KMS-11 (cell line): ENCODE data around the gene SPINK8.

Experiments used
- H2AFZ ChIP-seq: fragments of 200-600 bp; sonication (generic); 2 replicates; pipeline ENCODE4 v1.6.1; 2016; ENCODE audit warnings: antibody characterized with exemption, mixed run types, low read depth
- H3K27ac ChIP-seq: fragments of 200-600 bp; sonication (generic); 2 replicates; pipeline ENCODE4 v1.6.1; 2016; ENCODE audit warnings: mild to moderate bottlenecking, mixed run types
- H3K27me3 ChIP-seq: fragments of 200-600 bp; sonication (generic); 2 replicates; pipeline ENCODE4 v1.6.1; 2017; ENCODE audit warnings: mild to moderate bottlenecking, low read depth, mixed run types, moderate library complexity; ENCODE audit not compliant: insufficient read depth
- H3K36me3 ChIP-seq: fragments of 200-600 bp; sonication (generic); 2 replicates; pipeline ENCODE4 v1.6.1; 2017; ENCODE audit warnings: mild to moderate bottlenecking, mixed run types; ENCODE audit not compliant: insufficient read depth
- H3K4me1 ChIP-seq: fragments of 200-600 bp; sonication (generic); 2 replicates; pipeline ENCODE4 v1.6.1; 2016; ENCODE audit warnings: mild to moderate bottlenecking, low read depth, mixed run types; ENCODE audit not compliant: poor library complexity, severe bottlenecking
- H3K4me2 ChIP-seq: fragments of 200-600 bp; sonication (generic); 2 replicates; pipeline ENCODE4 v1.7.0; 2016; ENCODE audit warnings: mild to moderate bottlenecking, mixed run types
- H3K4me3 ChIP-seq: fragments of 200-600 bp; sonication (generic); IDR thresholded peaks from 2 replicates; pipeline ENCODE4 v1.6.1; 2017; ENCODE audit warnings: low read depth, low read length, mixed read lengths; ENCODE audit not compliant: insufficient read depth
- H3K79me2 ChIP-seq: fragments of 200-600 bp; sonication (generic); 2 replicates; pipeline ENCODE4 v1.6.1; 2016; ENCODE audit warnings: low read depth, mixed run types; ENCODE audit not compliant: insufficient read depth
- H3K9ac ChIP-seq: fragments of 200-600 bp; sonication (generic); 2 replicates; pipeline ENCODE4 v1.6.1; 2016; ENCODE audit warnings: mild to moderate bottlenecking, mixed run types
- H4K20me1 ChIP-seq: fragments of 200-600 bp; sonication (generic); 2 replicates; pipeline ENCODE4 v1.6.1; 2016; ENCODE audit warnings: mild to moderate bottlenecking, mixed run types; ENCODE audit not compliant: insufficient read depth
- CTCF ChIP-seq: fragments of 200-600 bp; sonication (generic); conservative IDR thresholded peaks from 2 replicates; pipeline ENCODE4 v1.6.1; 2017; ENCODE audit warnings: low read depth, mild to moderate bottlenecking, antibody characterized with exemption, low read length, moderate library complexity, mixed read lengths

The SPINK8 gene

GRCh38 chr3:48301800-48302166 is 31.7 kb downstream of the SPINK8 start:
- peak overlapping the region; percentile 94 for H2AFZ ChIP-seq
- H3K4me2 ChIP-seq = peak overlapping the region; percentile 62
- peaks cover 5% of the 10 kb centered on the region for H3K4me1 ChIP-seq
- no peak for TF ChIP-seq CTCF
- no peaks in the 10 kb centered on the region for H3K27me3 ChIP-seq
- H3K79me2 ChIP-seq = peaks cover 3% of the 10 kb centered on the region; the same call in 1 of the 2 replicates
- H3K27ac ChIP-seq = peak overlapping the region; percentile 84
- H3K36me3 ChIP-seq = no peaks in the 10 kb centered on the region
- peak overlapping the region; percentile 14 for H3K4me3 ChIP-seq
- H4K20me1 ChIP-seq = no peaks in the 10 kb centered on the region
- peak overlapping the region; percentile 87; the same call in 1 of the 2 replicates for H3K9ac ChIP-seq

- Histone ChIP-seq H3K79me2 (peaks cover 3% of the 10 kb centered on the region; the same call in 1 of the 2 replicates), H3K4me1 (peaks cover 5% of the 10 kb centered on the region), H4K20me1 (no peaks in the 10 kb centered on the region), H3K4me3 (peak within 1 kb of the TSS; percentile 14), H3K27me3 (no peaks in the 10 kb centered on the region), H3K9ac (peak within 1 kb of the TSS; percentile 87), H3K27ac (peak within 1 kb of the TSS; percentile 84), H2AFZ (peak within 1 kb of the TSS; percentile 94), H3K4me2 (peak within 1 kb of the TSS; percentile 73), H3K36me3 (no peaks in the 10 kb centered on the region)
- TF ChIP-seq CTCF = no peak
These were observed 32.3 kb downstream of the SPINK8 start, which contains the start of gene NME6 for GRCh38 chr3:48301020-48301799. Gene NME6 (minus strand): TSS chr3:48301367.

GRCh38 chr3:48299746-48300712 is 33.4 kb downstream of the SPINK8 start:
- Histone ChIP-seq H3K9ac (peak overlapping the region; percentile 87; the same call in 1 of the 2 replicates), H3K79me2 (peaks cover 3% of the 10 kb centered on the region; the same call in 1 of the 2 replicates), H3K4me1 (peaks cover 5% of the 10 kb centered on the region), H4K20me1 (no peaks in the 10 kb centered on the region), H3K36me3 (no peaks in the 10 kb centered on the region), H3K4me2 (peak overlapping the region; percentile 73), H3K4me3 (no peak overlapping the region), H3K27me3 (no peaks in the 10 kb centered on the region), H2AFZ (peak overlapping the region; percentile 94; the same call in 1 of the 2 replicates), H3K27ac (no peak overlapping the region)
- TF ChIP-seq CTCF = no peak

GRCh38 chr3:48297111-48297810 is 36.2 kb downstream of the SPINK8 start:
- no peak for TF ChIP-seq CTCF
- peaks cover 3% of the 10 kb centered on the region; the same call in 1 of the 2 replicates for H3K79me2 ChIP-seq
- H3K36me3 ChIP-seq = no peaks in the 10 kb centered on the region
- H3K27ac ChIP-seq = no peak overlapping the region
- H4K20me1 ChIP-seq = no peaks in the 10 kb centered on the region
- peaks cover 5% of the 10 kb centered on the region for H3K4me1 ChIP-seq
- H3K4me3 ChIP-seq = no peak overlapping the region
- H3K27me3 ChIP-seq = no peaks in the 10 kb centered on the region
- no peak overlapping the region for H2AFZ ChIP-seq
- H3K4me2 ChIP-seq = no peak overlapping the region
- H3K9ac ChIP-seq = no peak overlapping the region
